KG1 (cell line): ENCODE data around the gene ADORA1.

Experiments used
- DNase-seq: peaks from one replicate; lab custom pipeline; 2025; lab: John Stamatoyannopoulos, UW

ADORA1 gene

DNA sequence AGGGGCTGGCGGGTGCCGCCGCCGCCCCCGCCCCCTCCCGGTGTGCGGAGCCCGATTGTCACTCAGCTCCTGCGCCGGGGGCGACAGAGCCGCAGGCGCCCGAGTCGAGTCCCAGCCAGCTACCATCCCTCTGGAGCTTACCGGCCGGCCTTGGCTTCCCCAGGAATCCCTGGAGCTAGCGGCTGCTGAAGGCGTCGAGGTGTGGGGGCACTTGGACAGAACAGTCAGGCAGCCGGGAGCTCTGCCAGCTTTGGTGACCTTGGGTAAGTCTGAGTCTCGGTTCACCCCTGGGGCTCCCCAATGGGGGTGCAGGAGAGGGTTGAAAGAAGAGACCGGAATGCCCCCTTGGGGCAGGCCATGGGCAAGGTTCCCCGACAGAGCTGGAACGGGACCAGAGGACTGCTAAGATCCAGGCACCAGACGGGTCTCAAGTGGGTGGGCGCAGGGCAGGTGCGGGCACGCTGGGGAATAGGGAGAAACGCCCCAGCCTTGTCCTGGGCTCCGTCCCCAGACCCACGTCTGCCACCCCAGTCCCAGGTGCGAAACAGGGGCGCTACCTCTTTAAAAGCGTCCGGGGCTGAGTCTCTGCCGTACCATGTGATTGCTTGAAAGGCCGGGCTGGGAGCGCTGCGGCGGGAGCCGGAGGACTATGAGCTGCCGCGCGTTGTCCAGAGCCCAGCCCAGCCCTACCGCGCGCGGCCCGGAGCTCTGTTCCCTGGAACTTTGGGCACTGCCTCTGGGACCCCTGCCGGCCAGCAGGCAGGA is at the start of gene ADORA1:
Gene ADORA1, plus strand, starts transcription at position 61 of the 765 bp plus-strand sequence. CDS start 1,116 bp downstream, outside the sequence.
- no peak for DNase-seq

DNA sequence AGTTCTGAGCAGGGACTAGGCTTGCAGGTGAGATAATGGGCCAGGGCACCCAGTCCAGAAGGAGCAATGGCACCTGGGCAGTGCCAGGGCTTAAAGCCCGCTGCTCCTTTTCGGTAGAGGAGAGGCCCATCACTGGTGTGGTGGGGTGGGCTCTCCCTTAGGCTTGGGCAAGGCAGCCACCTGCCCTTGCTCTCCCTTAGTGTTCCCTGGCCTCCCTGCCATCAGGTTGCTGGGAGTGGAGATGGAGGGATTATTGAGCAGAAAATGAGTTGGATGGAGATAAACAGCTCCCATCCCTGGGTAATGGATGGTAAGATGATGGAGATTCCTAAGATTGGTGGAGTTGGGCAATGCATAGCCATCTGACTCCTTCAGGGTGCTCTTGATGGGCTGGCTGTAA is 49.6 kb upstream of the ADORA1 start:
- no peak for DNase-seq

DNA sequence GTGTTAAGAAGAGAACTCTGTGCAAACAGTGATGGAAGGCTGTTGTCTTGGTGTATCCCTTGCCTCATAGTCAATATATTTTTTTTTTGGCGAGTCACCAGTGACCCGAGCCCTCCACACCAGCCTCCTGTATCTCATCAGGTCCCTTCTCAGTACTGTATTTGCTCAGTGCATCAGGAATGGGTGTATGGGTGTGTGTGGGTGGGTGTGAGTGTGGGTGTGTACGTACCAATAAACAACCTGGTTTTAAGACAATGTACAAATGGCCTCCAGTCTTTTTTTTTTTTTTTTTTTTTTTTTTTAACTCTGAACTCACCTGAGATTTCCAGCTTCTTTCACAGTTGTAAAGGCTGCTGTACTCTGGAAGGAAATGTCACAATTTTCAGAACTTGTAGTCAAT is 49.0 kb upstream of the ADORA1 start:
- DNase-seq = no peak

DNA sequence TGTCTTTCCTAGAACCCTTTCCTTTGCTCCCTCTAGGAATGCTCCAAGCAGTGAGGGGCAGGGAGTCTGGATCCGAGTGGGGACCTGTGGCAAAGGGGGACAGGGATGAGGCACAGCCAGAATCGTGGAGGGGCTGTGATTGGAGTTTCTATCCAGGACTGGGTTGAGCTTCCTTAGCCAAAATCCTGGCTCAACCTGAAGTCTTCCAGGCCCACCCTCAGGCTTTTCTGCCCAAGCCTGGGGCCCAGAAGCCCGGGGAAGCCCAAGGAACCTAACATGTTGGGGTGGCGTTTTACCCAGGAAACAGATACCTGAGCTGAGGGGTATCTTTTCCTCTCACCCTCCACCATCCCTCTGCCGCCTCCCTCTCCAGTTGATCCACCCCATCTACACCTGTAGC is 47.1 kb upstream of the ADORA1 start:
- no peak for DNase-seq

DNA sequence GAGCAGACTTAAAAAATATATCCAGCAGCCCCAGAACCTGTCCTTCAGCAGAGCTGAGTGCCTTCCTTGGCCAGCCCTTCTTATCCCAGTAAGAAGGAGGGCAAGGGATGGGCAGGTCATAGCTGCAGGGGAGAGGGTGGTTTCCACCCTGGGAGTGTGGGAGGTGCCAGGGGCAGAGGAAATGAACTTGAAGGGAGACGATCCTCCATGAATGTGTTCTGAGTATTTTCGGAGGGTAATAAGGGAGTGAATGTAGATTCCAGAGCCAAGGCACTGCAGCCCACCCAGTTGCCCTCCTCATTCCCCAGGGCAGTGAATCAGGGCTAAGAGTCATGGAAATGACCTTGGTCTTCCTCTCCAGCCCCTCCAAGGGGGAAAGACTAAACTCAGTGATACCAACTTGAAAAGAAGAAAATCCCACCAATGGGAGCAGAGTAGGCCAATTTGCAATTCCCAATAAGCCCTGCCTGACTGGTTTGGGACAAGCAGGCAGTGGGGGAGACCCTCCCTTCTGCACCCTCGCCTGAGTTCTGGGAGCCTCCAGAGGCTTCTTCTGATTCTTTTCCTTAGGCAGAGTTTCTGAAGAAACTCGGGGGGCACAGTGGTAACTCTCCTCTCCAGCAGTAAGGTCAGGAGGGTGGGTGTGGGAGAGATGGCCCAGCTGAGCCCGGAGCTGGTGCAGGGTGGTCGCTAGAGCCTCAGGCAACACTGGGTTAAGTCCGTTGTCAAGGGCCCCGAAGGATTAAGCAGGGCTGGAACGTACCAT is 45.9 kb upstream of the ADORA1 start:
- DNase-seq = no peak

DNA sequence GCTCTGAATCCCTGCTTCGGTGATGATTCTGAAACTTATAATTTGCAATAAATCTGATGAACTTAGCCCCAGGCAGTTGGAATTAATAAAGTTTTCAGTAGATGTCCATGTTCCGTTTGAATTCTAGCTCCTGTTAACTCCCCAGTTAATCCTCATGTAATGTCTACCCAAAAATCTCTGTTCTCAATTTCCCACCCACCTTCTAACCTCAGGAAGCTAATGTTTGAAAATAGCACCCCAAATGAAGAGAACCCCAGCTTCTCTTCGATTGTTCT is 45.4 kb upstream of the ADORA1 start:
- no peak for DNase-seq

DNA sequence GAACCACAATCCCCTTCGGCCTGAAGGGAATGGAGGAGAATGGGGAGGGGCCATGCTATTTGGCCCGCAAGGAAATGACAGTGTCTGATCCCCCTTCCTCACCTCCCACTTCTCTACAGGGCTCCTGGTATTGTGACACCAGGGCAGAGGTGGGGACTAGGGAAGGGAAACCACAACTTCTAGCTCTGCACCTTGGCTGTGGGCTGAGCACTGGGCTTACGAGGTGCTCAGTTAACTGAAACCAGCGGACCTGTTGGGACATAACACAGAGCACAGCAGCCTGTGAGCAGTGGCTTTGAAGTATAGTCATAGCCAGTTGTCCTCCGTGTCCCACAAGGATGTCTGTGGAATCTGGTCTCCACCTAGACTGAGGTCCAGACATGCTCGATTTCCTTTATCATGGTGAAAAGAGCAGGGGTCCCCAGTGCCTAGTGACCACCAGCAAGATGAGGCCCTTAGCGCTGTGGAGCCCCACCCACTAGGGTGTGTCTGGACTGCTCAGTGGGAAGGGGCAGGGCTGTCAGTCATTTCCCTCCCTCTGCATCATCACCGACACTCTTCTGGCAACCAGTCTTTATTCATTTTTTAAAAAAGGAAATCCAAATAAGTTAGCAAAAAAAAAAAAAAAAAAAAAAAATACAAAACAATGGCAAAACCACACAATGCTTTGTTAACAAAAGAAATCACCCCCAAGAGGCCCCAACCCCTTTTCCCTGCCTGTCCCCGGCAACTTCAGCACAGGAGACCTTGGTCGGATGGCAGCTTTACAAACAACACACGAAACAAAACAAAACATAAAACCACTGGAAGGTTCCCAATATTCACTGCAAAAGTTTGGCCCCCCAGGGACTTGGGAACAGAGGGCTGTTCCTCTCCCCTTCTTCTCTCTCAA is 44.7 kb upstream of the ADORA1 start:
- DNase-seq = no peak

DNA sequence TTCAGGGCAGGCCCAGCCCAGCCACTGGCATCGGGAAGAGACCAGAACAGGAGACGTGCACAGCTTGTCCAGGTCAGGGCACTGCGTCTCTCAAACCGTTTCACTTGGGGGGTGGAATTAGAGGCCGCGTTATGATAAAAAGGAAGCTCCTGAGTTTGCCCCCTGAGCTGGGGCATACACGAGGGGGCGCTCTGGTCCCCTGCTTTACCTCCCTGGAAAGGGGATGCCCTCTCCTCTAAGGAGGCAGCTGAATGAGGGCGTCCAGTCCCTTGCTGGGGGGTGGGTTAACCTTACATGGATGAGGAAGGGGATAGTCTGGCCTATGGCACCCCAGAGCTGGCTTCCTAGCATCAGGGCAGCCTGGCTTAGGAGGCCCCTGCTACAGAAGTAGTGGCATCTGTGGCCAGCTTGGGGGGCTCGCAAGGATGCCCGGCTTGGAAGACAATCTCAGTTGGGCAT is 44.0 kb upstream of the ADORA1 start:
- DNase-seq = no peak

DNA sequence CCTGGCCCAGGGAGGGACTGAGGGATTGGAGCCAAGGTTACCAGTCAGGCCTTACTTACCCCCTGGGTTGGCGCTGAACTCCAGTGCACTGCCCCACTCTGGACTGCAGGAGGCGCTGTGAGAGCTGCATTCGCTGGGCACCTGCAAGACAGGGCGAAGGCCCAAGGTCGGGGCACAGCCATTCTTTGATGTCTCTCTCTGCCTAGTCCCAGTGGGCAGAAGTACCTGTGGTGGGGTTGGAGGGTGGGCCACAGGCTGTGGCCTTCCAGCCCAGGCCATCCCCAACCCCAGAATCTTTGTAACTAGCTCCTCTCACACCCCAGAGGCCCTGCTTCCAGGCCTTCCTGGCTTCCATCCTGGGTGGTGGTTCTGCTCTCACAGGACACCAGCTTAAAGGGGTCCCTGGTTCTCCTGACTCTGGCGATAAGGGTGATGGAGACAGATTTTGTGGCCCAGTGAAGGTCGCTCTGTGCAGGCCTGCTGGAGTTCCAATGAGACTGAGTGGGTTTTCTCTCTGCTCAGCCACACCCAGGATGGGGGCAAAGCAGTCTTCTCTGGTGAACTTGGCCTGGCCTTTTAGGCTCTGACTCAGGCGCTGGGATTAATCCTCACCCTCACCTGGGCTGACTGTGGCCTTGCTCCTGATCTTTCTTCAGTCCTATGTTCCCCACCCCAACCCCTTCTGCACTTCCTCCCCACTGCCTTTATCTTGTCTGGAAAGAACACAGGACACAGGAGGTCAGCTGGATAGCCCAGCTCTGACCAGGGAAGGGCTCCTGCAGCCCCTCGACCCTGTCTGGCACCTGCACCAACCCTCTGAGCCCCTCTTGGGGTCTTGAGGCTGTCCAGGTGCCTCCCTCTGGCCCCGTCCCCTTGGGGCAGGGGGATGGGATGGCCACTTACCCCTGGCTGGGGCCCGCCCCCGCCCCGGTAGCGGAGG is 42.7 kb upstream of the ADORA1 start:
- no peak for DNase-seq

DNA sequence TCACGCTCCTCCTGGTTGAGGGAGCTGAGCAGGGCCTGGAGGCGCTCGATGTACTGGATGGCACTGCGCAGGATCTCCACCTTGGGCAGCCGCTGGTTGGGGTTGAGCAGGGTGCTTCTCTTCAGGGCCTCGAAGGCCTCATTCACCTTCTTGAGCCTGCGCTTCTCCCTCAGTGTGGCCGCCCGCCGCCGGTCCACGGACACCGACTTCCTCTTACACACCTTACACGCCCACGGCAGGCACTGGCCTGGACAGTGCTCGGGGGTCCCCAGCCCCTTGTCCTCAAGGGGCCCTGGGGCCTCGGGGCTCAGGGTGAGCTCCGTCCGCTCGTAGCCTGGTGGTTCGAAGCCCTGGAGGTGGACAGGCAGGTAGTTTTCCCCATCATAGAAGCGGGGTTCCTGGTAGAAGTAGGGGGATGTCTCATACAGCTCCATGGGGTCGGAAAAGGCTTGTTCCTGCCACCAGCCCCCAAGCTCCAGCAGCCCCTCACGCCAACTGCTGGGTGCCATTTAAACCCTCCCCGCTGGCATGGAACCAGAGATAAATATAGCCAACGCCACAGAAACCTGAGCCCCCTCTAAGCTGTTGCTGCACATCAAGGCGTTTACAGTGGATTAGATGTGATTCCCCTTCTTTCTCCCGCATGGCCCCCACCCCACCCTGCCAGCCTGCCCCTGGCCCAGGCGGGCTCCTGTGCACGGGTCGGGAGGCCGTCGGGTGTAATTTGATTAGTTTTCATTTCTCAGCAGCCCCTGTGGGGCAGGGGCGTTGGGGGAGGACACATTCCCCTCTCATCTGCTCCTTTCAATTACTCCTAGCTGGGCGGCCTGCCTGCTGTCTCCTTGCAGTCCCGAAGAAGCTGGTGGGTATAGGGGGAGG is 41.8 kb upstream of the ADORA1 start, which contains the start of gene MYOG:
Gene MYOG, minus strand, starts transcription at position 485 of the 879 bp plus-strand sequence. Its CDS starts 51 bp downstream, at position 434.
- no peak for DNase-seq

DNA sequence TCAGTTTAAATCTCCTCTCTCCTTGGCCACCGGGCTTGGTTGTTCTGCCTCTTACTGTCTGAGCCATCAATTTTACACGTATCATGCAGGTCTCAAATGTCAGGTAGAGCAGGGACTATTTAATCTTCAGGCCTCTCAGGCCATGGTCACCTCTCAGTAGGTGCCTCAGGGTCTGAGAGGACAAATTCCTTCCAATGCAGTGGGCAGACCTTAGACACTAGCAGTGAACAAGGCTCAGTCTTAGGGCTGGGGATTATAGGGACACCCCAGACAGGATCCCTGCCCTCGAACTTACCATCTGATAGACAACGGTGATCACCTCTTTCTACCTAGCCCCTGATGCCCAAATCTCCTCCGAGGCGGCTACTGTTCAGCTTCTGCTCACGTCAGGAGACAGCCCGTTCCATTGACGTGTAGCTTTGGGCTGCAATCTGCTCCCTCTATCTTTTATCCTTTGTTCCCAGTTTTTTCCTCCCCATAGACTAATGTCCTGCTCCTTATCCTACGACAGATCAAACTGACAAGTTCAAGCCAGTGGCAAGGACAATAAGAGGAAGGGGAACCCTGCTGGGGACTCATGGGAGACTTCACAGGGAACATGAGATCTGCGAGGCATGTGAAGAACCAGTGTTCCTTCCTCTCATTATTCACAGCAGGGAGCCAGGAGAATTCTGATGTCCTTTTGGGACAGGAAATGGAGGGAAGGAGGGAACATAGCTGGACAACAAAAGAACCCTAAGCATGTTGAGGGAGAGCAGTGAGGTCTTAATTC is 40.3 kb upstream of the ADORA1 start:
- DNase-seq = no peak

DNA sequence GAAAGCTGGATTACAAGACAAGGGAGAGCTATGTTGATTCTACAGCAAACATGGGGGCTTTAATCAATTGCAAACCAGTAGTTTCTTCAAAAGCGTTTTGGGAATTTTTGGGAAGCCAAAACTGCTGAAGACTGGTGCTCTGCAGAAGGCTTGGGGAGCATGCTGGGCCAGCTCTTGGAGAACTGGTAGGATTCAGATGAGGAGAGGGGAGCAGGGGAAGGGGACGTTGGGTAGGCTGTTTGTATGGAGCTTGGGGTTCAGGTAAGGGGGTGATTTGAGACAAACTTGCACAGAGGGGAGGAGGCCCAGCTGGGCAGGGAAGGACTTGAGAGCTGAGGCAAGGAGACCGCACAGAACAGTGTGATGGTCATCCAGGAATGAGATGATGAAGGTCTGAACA is 39.1 kb upstream of the ADORA1 start:
- no peak for DNase-seq

DNA sequence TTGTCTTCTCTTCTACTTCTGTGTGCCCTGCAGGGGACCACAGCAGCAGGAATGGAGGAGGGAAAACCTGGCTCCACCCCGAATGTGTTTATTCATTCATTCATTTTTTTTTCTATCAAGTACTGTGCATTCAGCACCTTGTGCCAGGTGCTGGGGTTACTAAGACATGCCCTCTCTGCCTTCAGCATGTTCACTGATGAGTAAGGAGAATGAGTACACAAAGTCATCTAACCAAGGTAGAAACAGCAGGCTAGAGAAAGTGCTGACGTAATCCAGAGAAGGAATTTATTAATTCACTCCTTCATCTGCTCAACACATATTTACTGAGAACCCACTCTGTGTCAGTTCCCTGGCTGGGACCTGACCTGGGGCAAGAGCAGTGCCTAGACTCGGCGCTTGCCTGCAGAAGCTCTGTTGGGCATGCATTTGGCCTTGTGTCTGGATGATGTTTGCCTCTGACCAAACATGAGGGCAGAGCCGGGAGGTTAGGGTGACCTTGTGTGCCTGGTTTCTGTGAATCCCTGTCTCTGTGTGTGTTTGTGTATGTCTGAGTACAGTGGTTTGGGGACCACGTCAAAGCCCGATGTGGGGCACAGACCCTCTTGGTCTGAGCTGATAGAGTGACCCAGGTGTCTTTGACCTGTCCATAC is 38.4 kb upstream of the ADORA1 start:
- no peak for DNase-seq

DNA sequence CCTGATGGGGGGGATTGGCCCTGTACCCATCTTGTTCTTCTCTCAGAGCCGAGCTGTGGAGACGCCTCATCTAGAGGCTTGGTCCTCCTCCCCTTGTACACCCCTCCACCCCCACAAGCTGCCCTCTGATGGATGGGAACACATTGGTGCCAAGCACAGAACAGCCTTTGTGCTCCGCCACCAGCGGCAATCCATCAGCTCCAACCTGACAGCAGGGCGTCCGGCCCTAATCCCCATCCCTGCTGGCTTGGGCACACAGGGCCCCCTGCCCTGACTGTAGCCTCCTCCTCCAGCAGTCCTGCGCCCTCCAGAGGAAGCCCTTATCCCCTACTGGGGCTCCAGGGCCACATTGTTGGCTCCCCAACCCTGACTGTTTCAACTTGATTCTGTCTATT is 37.9 kb upstream of the ADORA1 start:
- DNase-seq = no peak

DNA sequence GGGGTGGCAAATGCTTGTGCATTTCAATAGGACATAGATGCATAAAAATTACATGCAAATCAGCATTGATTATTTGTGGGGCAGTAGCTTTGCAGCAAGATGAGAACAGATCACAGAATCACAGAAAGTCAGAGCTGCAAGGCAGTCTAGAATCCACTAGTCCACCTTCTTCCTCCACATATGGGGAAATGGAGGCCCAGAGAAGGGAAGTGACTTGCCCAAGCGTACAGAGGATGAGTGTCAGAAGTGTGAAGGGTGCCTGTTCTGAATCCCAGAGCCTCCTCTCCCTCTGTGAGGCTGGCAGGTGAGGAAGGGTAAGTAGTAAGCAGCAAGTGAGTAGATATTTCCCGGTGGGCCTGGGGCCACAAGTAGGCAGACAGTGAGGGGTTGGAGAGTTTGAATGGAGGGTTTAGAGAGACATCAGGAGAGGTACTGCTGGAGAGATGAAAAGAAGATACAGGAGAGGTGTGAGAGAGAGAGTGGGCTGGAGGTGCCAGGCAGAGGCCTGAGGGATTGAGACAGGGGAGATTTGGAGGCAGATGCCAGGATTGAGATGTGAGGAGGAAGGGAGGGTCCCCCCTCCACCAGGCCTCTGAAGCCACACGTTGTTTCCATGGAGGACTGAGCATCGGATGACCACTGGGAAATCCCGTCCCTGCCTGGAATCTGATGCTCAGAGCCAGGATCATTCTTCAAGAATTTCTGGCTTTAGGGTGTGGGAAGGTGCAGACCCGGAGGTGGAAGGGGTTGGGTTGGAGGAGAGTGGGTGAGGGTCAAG is 36.9 kb upstream of the ADORA1 start:
- no peak for DNase-seq

DNA sequence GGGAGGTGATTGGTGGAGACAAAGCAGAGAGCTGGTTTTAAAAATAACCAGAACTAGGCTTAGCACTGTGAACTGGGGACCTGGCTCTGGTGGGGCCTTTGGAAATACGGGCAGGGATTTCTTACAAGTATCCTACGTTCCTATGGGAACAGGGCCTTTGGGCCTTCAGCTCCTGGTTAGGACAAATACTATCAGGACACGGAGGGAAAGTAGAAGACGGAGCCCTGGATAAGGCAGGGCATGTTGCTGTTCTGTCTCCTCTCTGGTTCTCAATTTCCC is 36.4 kb upstream of the ADORA1 start:
- DNase-seq = no peak

DNA sequence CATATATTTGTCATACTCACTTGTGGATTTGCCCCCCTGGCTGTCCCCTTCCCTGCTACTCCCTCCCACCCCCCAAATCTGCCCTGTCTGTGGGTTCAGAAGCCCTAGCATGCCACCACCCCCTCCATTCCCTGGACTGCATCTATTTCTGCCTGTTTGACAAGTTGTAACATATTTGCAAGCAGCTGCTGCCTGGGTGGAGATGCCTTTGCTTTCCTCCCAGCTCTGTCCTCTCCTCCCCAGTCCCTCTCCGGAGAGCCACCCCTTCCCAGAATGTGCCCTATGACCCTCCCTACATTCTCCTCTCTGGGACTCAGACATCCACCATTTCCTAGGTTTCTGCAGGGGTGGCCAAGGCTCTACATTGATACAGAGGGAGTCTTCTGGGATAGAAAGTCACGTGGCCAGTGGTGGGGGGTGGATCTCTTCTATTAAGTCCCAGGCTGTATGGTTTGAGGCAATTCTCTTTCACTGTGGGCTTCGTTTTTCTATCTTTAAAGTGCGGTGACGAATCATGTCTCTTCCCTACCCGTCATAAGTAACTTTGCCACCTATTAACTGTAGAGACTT is 35.7 kb upstream of the ADORA1 start:
- no peak for DNase-seq

DNA sequence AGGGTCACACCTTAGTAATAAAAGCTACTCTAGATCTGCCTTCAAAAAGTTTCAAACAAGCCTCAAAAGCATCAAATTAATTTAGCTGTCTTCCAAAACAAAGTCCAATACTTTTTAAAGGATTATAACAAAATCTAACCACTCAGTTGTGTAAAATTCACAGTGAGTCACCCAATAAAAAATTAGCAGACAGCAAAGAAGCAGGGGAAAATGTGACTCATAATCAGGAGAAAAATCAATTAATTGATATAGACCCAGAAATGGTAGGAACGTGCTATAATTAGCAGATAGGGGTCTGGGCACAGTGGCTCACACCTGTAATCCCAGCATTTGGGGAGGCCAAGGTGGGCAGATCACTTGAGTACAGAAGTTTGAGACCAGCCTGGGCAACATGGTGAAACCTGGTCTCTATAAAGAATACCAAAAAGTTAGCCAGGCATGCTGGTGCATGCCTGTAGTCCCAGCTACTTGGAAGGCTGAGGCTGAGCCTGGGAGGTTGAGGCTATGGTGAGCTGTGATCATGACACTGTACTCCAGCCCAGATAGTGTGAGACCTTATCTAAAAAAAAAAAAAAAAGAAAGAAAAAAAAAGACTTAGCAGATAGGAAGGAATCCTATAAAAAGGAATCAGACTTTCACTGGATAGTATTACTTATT is 33.6 kb upstream of the ADORA1 start:
- DNase-seq = no peak
